IPS-11a (cell line): ENCODE measurements around the gene PRRG2.
A peak's percentile ranks its signal among the peaks of the same experiment; 100 is the strongest.

Source experiments
- H3K4me3 ChIP-seq: one replicate; pipeline ENCODE4 v1.5.1; 2013; ENCODE audit warnings: low read depth, low read length, control low read depth

The PRRG2 gene

GRCh38 chr19:49636233-49636932 is 55.3 kb downstream of the PRRG2 start:
- no peak overlapping the region for H3K4me3 ChIP-seq

- H3K4me3 ChIP-seq = peak overlapping the region; percentile 20
Measured at GRCh38 chr19:49637821-49638738, 57.0 kb downstream of the PRRG2 start.

GRCh38 chr19:49639401-49640112 is 58.4 kb downstream of the PRRG2 start:
- peak overlapping the region; percentile 30 for H3K4me3 ChIP-seq

- H3K4me3 ChIP-seq = peak within 1 kb of the TSS; percentile 42
Measured at GRCh38 chr19:49640113-49640898, 59.2 kb downstream of the PRRG2 start, which contains the start of gene RRAS. RRAS (minus strand) TSS chr19:49640143; CDS start chr19:49640098, 45 bp downstream.
